Breast epithelium (tissue), 4 donors: ENCODE data around the gene IGF1. TPM values are rescaled to one million over a fixed set of nuclear protein-coding genes. Genes with fewer than 3 reads are reported as not detected.

ENCODE experiments used
- DNase-seq, 2 donors: peaks; one replicate each; pipeline ENCODE4 v3.0.0-alpha.2; 2019; ENCODE audit warnings: low spot score in 2 of 2
- H3K27ac ChIP-seq, 2 donors: fragments of 200-600 bp; sonication (generic) in 1 of 2; one replicate each; pipeline ENCODE4 v1.5.1; 2016 to 2019; ENCODE audit warnings: mild to moderate bottlenecking in 1 of 2
- H3K27me3 ChIP-seq, 2 donors: fragments of 200-600 bp; sonication (generic) in 1 of 2; one replicate each; pipeline versions ENCODE4 v1.5.1 to v1.6.0; 2017 to 2019; ENCODE audit warnings: control low read depth in 1 of 2, mild to moderate bottlenecking in 1 of 2
- H3K36me3 ChIP-seq: fragments of 200-600 bp; one replicate; pipeline ENCODE4 v1.5.1; 2019
- H3K4me1 ChIP-seq, 2 donors: fragments of 200-600 bp; sonication (generic); one replicate each; pipeline ENCODE4 v1.5.1; 2016 to 2019; ENCODE audit warnings: control low read depth in 1 of 2
- H3K4me3 ChIP-seq, 3 donors: fragments of 200-600 bp; sonication (generic); 1 replicate in 2 of 3; 2 replicates in 1 of 3; pipeline ENCODE4 v1.5.1; 2016 to 2019; ENCODE audit warnings: mild to moderate bottlenecking in 3 of 3, moderate library complexity in 2 of 3
- H3K9me3 ChIP-seq, 2 donors: fragments of 200-600 bp; sonication (generic) in 1 of 2; one replicate each; pipeline ENCODE4 v1.5.1; 2016 to 2019; ENCODE audit warnings: control low read depth in 1 of 2
- POLR2A ChIP-seq: fragments of 450-650 bp; IDR thresholded peaks from one replicate; pipeline ENCODE4 v1.6.1; 2016; ENCODE audit warnings: antibody characterized with exemption, mild to moderate bottlenecking, moderate library complexity
- POLR2AphosphoS5 ChIP-seq, 3 donors: sonication (generic); formaldehyde crosslinking; IDR thresholded peaks; one replicate each; pipeline ENCODE4 v1.6.1; 2017; ENCODE audit warnings: antibody characterized with exemption in 3 of 3
- intact Hi-C: fragments of 100-400 bp; cut with DNase I; formaldehyde crosslinking; loops from one replicate; pipeline ENCODE4 v1.15.1; 2023; ENCODE audit warnings: low total_unique reads
- total RNA-seq, 3 donors: library from RNA; depleted of rRNA; stranded (reverse); fragments of >200 nt; gene quantifications; one replicate each; pipeline ENCODE4 v1.1.0, GENCODE V29; 2016
- TF ChIP-seq, protein P1 (sequence below), 3 donors: fragments of 450-650 bp; IDR thresholded peaks; one replicate each; pipeline ENCODE4 v1.5.1; 2016 to 2017; ENCODE audit warnings: antibody characterized with exemption in 3 of 3, mild to moderate bottlenecking in 3 of 3, moderate library complexity in 3 of 3

IGF1 gene
- total RNA-seq, 3 donors from 2014 or later = 56.6 to 108 (median 101) TPM

DNA sequence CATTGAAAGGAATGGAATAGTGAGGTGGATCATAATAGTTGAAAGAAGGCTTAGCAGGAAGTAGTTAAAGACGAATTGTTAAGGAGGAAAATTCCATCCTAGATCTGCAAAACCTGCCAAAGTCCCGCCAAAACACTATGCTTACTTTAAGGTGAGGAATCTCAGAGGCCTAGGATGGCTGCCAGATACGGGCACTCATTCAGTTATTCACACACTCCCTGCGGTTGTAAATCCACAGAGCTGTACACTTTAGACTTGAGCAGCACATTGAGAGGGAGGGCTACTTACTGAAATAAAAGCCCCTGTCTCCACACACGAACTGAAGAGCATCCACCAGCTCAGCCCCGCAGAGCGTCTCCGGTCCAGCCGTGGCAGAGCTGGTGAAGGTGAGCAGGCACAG is 5.0 kb downstream of the IGF1 start:
- no peaks in the 10 kb centered on the region for H3K36me3 ChIP-seq
- peak overlapping the region in 1 of 2 donors; percentile 33 for H3K27ac ChIP-seq
- intact Hi-C loops = no loop called here
- TF ChIP-seq, protein P1, sequence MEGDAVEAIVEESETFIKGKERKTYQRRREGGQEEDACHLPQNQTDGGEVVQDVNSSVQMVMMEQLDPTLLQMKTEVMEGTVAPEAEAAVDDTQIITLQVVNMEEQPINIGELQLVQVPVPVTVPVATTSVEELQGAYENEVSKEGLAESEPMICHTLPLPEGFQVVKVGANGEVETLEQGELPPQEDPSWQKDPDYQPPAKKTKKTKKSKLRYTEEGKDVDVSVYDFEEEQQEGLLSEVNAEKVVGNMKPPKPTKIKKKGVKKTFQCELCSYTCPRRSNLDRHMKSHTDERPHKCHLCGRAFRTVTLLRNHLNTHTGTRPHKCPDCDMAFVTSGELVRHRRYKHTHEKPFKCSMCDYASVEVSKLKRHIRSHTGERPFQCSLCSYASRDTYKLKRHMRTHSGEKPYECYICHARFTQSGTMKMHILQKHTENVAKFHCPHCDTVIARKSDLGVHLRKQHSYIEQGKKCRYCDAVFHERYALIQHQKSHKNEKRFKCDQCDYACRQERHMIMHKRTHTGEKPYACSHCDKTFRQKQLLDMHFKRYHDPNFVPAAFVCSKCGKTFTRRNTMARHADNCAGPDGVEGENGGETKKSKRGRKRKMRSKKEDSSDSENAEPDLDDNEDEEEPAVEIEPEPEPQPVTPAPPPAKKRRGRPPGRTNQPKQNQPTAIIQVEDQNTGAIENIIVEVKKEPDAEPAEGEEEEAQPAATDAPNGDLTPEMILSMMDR (IDR thresholded peaks at IDR 0.05) = no peak
- TF ChIP-seq POLR2A (no peak), POLR2AphosphoS5 (IDR thresholded peaks at IDR 0.05) (no peak)
- DNase-seq = no peak
- peaks cover 0 to 12% of the 10 kb centered on the region in 2 donors for H3K4me1 ChIP-seq
- no peaks in the 10 kb centered on the region for H3K9me3 ChIP-seq
- peak overlapping the region in 2 of 3 donors; percentile 45 to 54 for H3K4me3 ChIP-seq
- no peaks in the 10 kb centered on the region for H3K27me3 ChIP-seq

DNA sequence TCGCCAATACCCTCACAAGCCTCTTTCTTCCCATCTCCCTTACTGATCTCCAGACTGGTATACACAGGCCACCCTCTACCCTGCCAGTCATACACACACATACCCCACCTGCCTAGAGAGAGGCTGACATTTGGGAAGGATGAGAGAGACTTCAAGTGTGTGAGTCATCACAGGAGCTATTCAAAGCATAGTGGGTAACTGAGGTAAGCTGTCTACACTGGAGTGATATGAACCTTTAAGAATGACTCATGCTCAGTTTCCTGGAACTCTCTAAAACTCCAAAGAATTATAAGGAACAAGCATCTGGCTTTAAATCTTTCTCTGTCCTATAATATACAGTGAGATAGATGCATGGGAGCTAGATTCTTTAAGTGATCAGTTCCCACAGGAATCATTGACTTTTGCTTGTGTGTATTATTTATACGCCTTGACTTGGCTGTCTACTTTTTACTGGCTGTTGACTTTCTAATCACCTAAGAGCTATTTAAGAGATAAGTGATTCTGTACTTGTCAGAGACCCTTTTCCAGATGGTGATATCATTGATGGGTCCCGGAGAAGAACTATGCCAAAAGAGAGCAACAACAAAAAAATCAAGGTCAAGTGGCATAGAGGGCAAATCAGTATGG is 5.8 kb downstream of the IGF1 start:
- no peak for DNase-seq
- Histone ChIP-seq H3K36me3 (no peaks in the 10 kb centered on the region), H3K27ac (peak overlapping the region in 1 of 2 donors; percentile 33), H3K4me1 (peaks cover 0 to 11% of the 10 kb centered on the region in 2 donors), H3K27me3 (no peaks in the 10 kb centered on the region), H3K4me3 (peak overlapping the region in 1 of 3 donors; percentile 54), H3K9me3 (no peaks in the 10 kb centered on the region)
- TF ChIP-seq POLR2A (no peak), POLR2AphosphoS5 (IDR thresholded peaks at IDR 0.05) (no peak)
- TF ChIP-seq, protein P1 (IDR thresholded peaks at IDR 0.05) = no peak
- intact Hi-C loops = no loop called here

- intact Hi-C loops = no loop called here
- Histone ChIP-seq H3K27me3 (no peaks in the 10 kb centered on the region), H3K27ac (no peak overlapping the region), H3K4me3 (no peak overlapping the region), H3K36me3 (no peaks in the 10 kb centered on the region), H3K9me3 (no peaks in the 10 kb centered on the region), H3K4me1 (no peaks in the 10 kb centered on the region)
- DNase-seq = no peak
- no peak for TF ChIP-seq POLR2AphosphoS5 (IDR thresholded peaks at IDR 0.05)
- TF ChIP-seq POLR2A = no peak
- TF ChIP-seq, protein P1 (IDR thresholded peaks at IDR 0.05) = no peak
These were observed 7.9 kb downstream of the IGF1 start for GRCh38 chr12:102472496-102472895.

DNA sequence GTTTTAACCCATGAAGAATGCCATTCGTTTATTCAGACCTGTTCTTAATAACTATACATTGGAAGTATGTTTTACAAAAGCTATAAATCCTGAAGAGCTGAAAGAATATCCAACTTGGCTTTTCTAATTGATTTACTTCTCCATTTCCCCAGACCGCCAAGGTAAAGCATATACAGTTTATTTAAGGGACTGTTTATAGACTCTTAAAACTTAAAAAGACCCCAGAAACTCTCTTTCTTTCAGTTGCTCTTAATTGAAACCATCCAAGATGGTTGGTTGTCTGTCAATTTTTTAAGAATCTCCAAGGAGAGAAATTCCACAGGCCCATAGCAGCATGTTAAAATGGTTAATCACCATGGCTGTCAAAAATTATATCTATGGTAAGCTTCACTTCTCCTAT is 8.8 kb downstream of the IGF1 start:
- no peak overlapping the region for H3K4me3 ChIP-seq
- no peak for DNase-seq
- no peak for TF ChIP-seq POLR2A
- TF ChIP-seq, protein P1 (IDR thresholded peaks at IDR 0.05) = no peak
- TF ChIP-seq POLR2AphosphoS5 (IDR thresholded peaks at IDR 0.05) = no peak
- no peak overlapping the region for H3K27ac ChIP-seq
- H3K4me1 ChIP-seq = no peaks in the 10 kb centered on the region
- H3K36me3 ChIP-seq = no peaks in the 10 kb centered on the region
- intact Hi-C loops = no loop called here
- no peaks in the 10 kb centered on the region for H3K27me3 ChIP-seq
- no peaks in the 10 kb centered on the region for H3K9me3 ChIP-seq

DNA sequence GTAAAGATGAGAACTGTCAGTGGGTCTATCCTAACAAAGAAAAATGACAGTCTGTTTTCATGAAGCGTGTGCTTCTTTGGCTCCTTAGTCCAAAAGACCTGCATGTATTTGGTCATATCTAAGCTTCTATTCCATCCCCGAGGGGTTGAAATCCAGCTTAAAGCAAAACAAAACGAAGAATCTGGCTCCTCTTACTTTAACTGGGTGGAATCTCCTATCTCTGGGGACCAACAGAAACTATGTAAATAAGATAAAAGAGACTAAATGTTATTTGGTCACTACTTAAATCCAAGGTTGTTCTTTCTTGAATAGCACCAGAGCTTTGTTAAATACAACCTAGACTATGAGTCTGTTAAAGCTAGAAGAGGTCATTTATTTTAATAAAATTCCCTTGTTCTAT is 9.4 kb downstream of the IGF1 start:
- intact Hi-C loops = no loop called here
- no peak for TF ChIP-seq POLR2AphosphoS5 (IDR thresholded peaks at IDR 0.05)
- no peak for TF ChIP-seq POLR2A
- TF ChIP-seq, protein P1 (IDR thresholded peaks at IDR 0.05) = no peak
- Histone ChIP-seq H3K9me3 (no peaks in the 10 kb centered on the region), H3K27ac (peak overlapping the region in 1 of 2 donors; percentile 29), H3K4me1 (no peaks in the 10 kb centered on the region), H3K36me3 (no peaks in the 10 kb centered on the region), H3K4me3 (peak overlapping the region in 1 of 3 donors; percentile 23), H3K27me3 (no peaks in the 10 kb centered on the region)
- DNase-seq = no peak
